Activated CD4-positive, alpha-beta memory T cell treated with anti-CD3 and anti-CD28 coated beads, Interleukin-2, amount 10 ng/mL, durations not matched to agents 7 days and 5 days (primary cell): Measurements from ENCODE around the gene FCN3. TPM values are rescaled to one million over a fixed set of nuclear protein-coding genes. Genes with fewer than 3 reads are reported as not detected.

ENCODE experiments used
- CTCF ChIA-PET: fragments of 350-600 bp; sonication (Branson Sonifier 250); formaldehyde crosslinking; loops from one replicate; lab custom pipeline; 2021; ENCODE audit warnings: antibody characterized with exemption, inconsistent platforms; lab: Charles Lee
- POLR2A ChIA-PET: fragments of 350-600 bp; sonication (Branson Sonifier 250); formaldehyde crosslinking; loops from one replicate; lab custom pipeline; 2021; ENCODE audit warnings: antibody characterized with exemption; lab: Charles Lee
- DNase-seq: peaks from one replicate; pipeline ENCODE4 v3.0.0-alpha.2; 2020
- H3K27ac Mint-ChIP-seq: one replicate; pipeline ENCODE4 v1.8.0; 2021; ENCODE audit warnings: mild to moderate bottlenecking, mixed read lengths
- H3K27me3 Mint-ChIP-seq: one replicate; pipeline ENCODE4 v1.8.0; 2021; ENCODE audit warnings: mixed read lengths
- H3K36me3 Mint-ChIP-seq: one replicate; pipeline ENCODE4 v1.8.0; 2021; ENCODE audit warnings: low read depth, mixed read lengths
- H3K4me1 Mint-ChIP-seq: one replicate; pipeline ENCODE4 v1.8.0; 2021; ENCODE audit warnings: mixed read lengths
- H3K4me3 Mint-ChIP-seq: one replicate; pipeline ENCODE4 v1.8.0; 2021; ENCODE audit warnings: mild to moderate bottlenecking, mixed read lengths
- H3K9me3 Mint-ChIP-seq: one replicate; pipeline ENCODE4 v1.8.0; 2021; ENCODE audit warnings: mixed read lengths
- total RNA-seq, 2 experiments: library from RNA; stranded (reverse); gene quantifications; one replicate each; pipeline ENCODE4 v1.2.3, GENCODE V29; 2021

The FCN3 gene
- total RNA-seq, 2 experiments from 2014 or later, result not detected

DNA sequence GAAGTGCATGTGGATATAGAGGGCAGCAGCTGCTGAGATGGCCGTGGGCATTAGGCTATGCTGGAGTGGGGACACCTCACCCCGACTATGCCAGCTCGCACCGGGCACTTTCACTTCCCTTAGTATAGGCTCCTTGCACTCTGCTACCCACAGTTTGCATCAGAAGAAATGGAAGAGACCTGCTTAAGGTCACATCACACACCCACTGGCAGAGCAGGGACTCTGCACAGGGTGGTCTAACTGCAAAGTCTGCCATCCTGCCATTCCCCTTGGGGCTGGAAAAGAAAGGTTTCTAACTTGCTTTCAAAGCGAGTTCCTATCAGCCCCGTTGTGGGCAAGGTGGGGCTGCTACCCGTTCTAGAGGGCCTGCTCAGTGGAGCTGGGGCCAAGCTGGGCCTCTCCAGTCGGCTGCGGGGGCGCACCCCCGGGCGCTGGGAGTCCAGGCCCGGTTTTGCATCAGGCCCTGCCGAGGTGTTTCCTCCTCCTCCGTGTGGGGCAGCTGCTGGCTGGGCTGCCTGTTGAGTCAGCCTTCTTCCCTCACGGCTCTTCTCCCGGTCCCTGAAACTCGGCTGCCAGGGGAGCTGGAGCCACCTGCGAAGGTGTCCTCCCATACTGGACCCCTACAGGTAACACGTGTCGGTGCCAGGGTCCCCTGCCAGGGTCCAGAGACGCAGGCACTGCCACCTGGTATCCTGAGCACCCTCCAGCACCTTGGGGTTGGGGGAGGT, 32.9 kb downstream of the FCN3 start, which contains the start of gene SYTL1:
Gene SYTL1, plus strand, starts transcription at position 498 of the 728 bp plus-strand sequence. CDS start 3,313 bp downstream, outside the sequence.
- POLR2A ChIA-PET, result interaction anchor here (0.9 to 5.6 kb wide), 11 partner anchors 10 to 384 kb away, joined by 3 to 93 read pairs (median 4); partner anchors contain the start of genes FAM76A, MAP3K6, TMEM222 and WASF2
- Mint-ChIP-seq H3K36me3 (peaks cover 28% of the 10 kb centered on the region), H3K27me3 (no peaks in the 10 kb centered on the region), H3K4me1 (peaks cover 46% of the 10 kb centered on the region), H3K27ac (peak within 1 kb of the TSS; percentile 95), H3K9me3 (no peaks in the 10 kb centered on the region), H3K4me3 (peak within 1 kb of the TSS; percentile 93)
- CTCF ChIA-PET, result interaction anchor here (0.9 to 5.4 kb wide), 8 partner anchors 9 to 53 kb away, joined by 3 to 45 read pairs (median 5); partner anchors contain the start of gene MAP3K6
- peak; percentile 79 for DNase-seq

GRCh38 chr1:27339213-27339612, 35.4 kb downstream of the FCN3 start:
- no peak for DNase-seq
- H3K4me1 Mint-ChIP-seq, result peaks cover 35% of the 10 kb centered on the region
- H3K27me3 Mint-ChIP-seq, result no peaks in the 10 kb centered on the region
- CTCF ChIA-PET, result interaction anchor here (0.5 kb wide), 1 partner anchor 15 kb away, joined by 3 read pairs; no protein-coding TSS in a partner anchor
- H3K9me3 Mint-ChIP-seq, result no peaks in the 10 kb centered on the region
- no peak overlapping the region for H3K4me3 Mint-ChIP-seq
- H3K36me3 Mint-ChIP-seq, result peaks cover 35% of the 10 kb centered on the region
- POLR2A ChIA-PET, result interaction anchor here (0.9 kb wide), 1 partner anchor 17 kb away, joined by 3 read pairs; no protein-coding TSS in a partner anchor
- H3K27ac Mint-ChIP-seq, result no peak overlapping the region

GRCh38 chr1:27338751-27339150, 35.9 kb downstream of the FCN3 start:
- Mint-ChIP-seq H3K4me1 (peaks cover 32% of the 10 kb centered on the region), H3K27ac (no peak overlapping the region), H3K9me3 (no peaks in the 10 kb centered on the region), H3K27me3 (no peaks in the 10 kb centered on the region), H3K36me3 (peaks cover 40% of the 10 kb centered on the region), H3K4me3 (no peak overlapping the region)
- DNase-seq, result no peak
- POLR2A ChIA-PET, result interaction anchor here (0.9 kb wide), 1 partner anchor 18 kb away, joined by 3 read pairs; no protein-coding TSS in a partner anchor
- CTCF ChIA-PET, result interaction anchor here (0.5 kb wide), 1 partner anchor 15 kb away, joined by 3 read pairs; no protein-coding TSS in a partner anchor

DNA sequence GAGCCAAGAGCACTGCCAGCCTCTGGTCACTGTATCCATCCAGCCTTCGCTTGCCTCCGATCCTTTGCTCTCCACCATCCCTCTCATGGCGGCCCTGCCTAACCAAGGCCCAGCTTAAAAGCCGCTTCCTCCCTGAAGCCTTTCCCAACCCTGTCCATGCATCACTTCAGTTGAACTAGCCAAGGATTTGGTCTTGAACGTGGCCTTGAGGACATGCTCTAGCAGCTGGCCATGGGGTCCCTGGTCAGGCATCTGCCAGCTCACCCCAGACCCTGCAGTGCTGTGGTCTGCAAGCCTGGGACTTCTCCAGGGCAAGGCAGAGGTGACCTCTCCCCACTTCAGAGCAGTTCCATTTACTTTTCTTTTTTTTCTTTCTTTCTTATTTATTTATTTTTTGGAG, 37.9 kb downstream of the FCN3 start:
- peaks cover 40% of the 10 kb centered on the region for H3K4me1 Mint-ChIP-seq
- no peak overlapping the region for H3K4me3 Mint-ChIP-seq
- CTCF ChIA-PET, result interaction anchor here (0.9 to 1.0 kb wide), 2 partner anchors 20 to 21 kb away, joined by 3 to 4 read pairs; no protein-coding TSS in a partner anchor
- peaks cover 47% of the 10 kb centered on the region for H3K36me3 Mint-ChIP-seq
- no peak overlapping the region for H3K27ac Mint-ChIP-seq
- H3K27me3 Mint-ChIP-seq, result no peaks in the 10 kb centered on the region
- no peaks in the 10 kb centered on the region for H3K9me3 Mint-ChIP-seq
- DNase-seq, result no peak
- POLR2A ChIA-PET, result interaction anchor here (0.6 to 1.2 kb wide), 2 partner anchors 51 to 434 kb away, joined by 3 read pairs; no protein-coding TSS in a partner anchor

GRCh38 chr1:27335506-27336422, 38.9 kb downstream of the FCN3 start:
- ChIA-PET CTCF (interaction anchor here (1.0 kb wide), 1 partner anchor 21 kb away, joined by 4 read pairs; no protein-coding TSS in a partner anchor), POLR2A (interaction anchor here (0.6 to 1.2 kb wide), 3 partner anchors 13 to 433 kb away, joined by 3 to 5 read pairs (median 3); no protein-coding TSS in a partner anchor)
- Mint-ChIP-seq H3K4me1 (peaks cover 40% of the 10 kb centered on the region), H3K4me3 (no peak overlapping the region), H3K27me3 (no peaks in the 10 kb centered on the region), H3K27ac (no peak overlapping the region), H3K36me3 (peaks cover 52% of the 10 kb centered on the region), H3K9me3 (no peaks in the 10 kb centered on the region)
- no peak for DNase-seq

DNA sequence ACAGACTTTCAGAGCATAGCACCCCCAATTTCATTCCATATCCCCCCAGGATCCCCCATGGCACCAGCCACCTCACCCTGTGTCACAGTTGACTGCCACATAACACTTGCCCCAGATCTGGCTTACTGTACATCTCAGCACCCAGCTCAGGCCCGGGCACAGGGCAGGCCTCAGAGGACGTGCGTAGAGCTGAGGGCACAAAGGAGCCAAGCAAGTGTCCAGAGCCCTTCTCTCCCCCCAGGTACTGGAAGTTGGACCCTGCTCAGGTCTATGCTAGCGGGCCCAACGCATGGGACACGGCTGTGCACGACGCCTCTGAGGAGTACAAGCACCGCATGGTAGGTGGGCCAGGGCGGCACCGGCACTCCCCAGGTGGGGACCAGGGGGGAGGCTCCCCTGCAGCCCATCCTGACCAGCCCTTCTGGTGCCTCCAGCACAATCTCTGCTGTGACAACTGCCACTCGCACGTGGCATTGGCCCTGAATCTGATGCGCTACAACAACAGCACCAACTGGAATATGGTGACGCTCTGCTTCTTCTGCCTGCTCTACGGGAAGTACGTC, 40.8 kb downstream of the FCN3 start:
- Mint-ChIP-seq H3K36me3 (peaks cover 61% of the 10 kb centered on the region), H3K27ac (no peak overlapping the region), H3K4me3 (no peak overlapping the region), H3K4me1 (peaks cover 29% of the 10 kb centered on the region), H3K27me3 (no peaks in the 10 kb centered on the region), H3K9me3 (no peaks in the 10 kb centered on the region)
- CTCF ChIA-PET, result interaction anchor here (0.6 to 3.0 kb wide), 15 partner anchors 10 to 420 kb away, joined by 3 to 45 read pairs (median 6); partner anchors contain the start of genes SYTL1 and WDTC1
- POLR2A ChIA-PET, result interaction anchor here (1.4 to 3.1 kb wide), 2 partner anchors 8 to 10 kb away, joined by 6 to 19 read pairs; partner anchors contain the start of gene SYTL1
- no peak for DNase-seq

- no peak overlapping the region for H3K4me3 Mint-ChIP-seq
- CTCF ChIA-PET, result interaction anchor here (0.6 to 3.0 kb wide), 31 partner anchors 9 to 768 kb away, joined by 3 to 45 read pairs (median 4); partner anchors contain the start of genes MAP3K6, SLC9A1, SYTL1 and WDTC1
- H3K27me3 Mint-ChIP-seq, result no peaks in the 10 kb centered on the region
- peaks cover 34% of the 10 kb centered on the region for H3K4me1 Mint-ChIP-seq
- POLR2A ChIA-PET, result interaction anchor here (1.1 to 3.1 kb wide), 6 partner anchors 9 to 29 kb away, joined by 3 to 19 read pairs (median 5); partner anchors contain the start of gene SYTL1
- peaks cover 66% of the 10 kb centered on the region for H3K36me3 Mint-ChIP-seq
- H3K9me3 Mint-ChIP-seq, result no peaks in the 10 kb centered on the region
- H3K27ac Mint-ChIP-seq, result peak overlapping the region; percentile 68
- peak; percentile 66 for DNase-seq
Measured at GRCh38 chr1:27332536-27333281, 41.9 kb downstream of the FCN3 start.

- H3K27ac Mint-ChIP-seq, result peak overlapping the region; percentile 68
- ChIA-PET POLR2A (interaction anchor here (1.4 to 3.1 kb wide), 4 partner anchors 9 to 25 kb away, joined by 3 to 19 read pairs (median 6); partner anchors contain the start of gene SYTL1), CTCF (interaction anchor here (0.8 to 3.0 kb wide), 25 partner anchors 9 to 767 kb away, joined by 3 to 45 read pairs (median 6); partner anchors contain the start of genes MAP3K6 and SYTL1)
- H3K36me3 Mint-ChIP-seq, result peaks cover 68% of the 10 kb centered on the region
- no peak for DNase-seq
- H3K9me3 Mint-ChIP-seq, result no peaks in the 10 kb centered on the region
- no peak overlapping the region for H3K4me3 Mint-ChIP-seq
- no peaks in the 10 kb centered on the region for H3K27me3 Mint-ChIP-seq
- peaks cover 36% of the 10 kb centered on the region for H3K4me1 Mint-ChIP-seq
Measured at GRCh38 chr1:27331922-27332321, 42.7 kb downstream of the FCN3 start.

DNA sequence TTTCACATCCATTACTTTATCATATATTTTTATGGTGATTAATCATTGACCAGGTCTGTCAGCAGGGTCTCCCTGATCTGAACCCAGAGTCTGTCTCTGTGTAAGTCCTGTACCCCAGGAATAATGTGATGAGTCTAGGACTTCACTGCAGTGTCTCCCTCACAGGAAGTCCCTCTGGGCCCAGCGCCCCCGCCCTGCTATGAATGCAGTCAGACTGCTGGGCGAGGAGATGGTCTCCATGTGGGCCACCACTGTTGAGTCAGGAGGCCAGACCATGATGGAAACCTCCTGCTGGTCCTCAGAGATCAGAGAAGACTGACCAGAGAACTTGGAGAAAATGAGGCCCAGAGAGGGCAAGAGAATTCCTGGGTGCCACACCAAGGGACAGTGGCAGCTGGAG, 43.2 kb downstream of the FCN3 start:
- peak overlapping the region; percentile 68 for H3K27ac Mint-ChIP-seq
- H3K4me3 Mint-ChIP-seq, result no peak overlapping the region
- CTCF ChIA-PET, result interaction anchor here (1.5 to 2.5 kb wide), 5 partner anchors 8 to 59 kb away, joined by 6 to 27 read pairs (median 21); no protein-coding TSS in a partner anchor
- peaks cover 41% of the 10 kb centered on the region for H3K4me1 Mint-ChIP-seq
- POLR2A ChIA-PET, result interaction anchor here (3.1 kb wide), 1 partner anchor 11 kb away, joined by 19 read pairs; the partner anchor contains the start of gene SYTL1
- peaks cover 63% of the 10 kb centered on the region for H3K36me3 Mint-ChIP-seq
- H3K9me3 Mint-ChIP-seq, result no peaks in the 10 kb centered on the region
- no peaks in the 10 kb centered on the region for H3K27me3 Mint-ChIP-seq
- no peak for DNase-seq

DNA sequence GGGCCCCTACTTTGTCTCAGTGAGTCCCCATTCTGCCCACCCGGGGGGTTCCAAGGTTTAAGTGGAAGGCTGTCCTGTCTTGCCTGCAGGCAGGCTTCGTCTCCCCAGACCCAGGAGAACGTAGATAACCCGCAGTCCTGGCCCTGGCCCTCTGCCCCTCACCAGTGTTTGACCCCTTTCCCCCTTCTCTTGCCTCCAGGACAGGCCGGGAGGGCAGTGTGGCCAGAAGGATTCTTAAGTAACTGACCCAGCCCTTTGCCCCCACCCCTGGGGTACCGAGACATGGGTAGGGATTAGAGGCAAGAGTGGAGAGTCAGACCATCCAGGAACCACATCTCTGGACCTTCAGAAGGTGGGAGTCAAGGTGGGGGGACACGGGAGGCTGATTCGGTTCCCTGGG, 43.8 kb downstream of the FCN3 start:
- Mint-ChIP-seq H3K9me3 (no peaks in the 10 kb centered on the region), H3K36me3 (peaks cover 60% of the 10 kb centered on the region), H3K27ac (no peak overlapping the region), H3K27me3 (no peaks in the 10 kb centered on the region), H3K4me3 (no peak overlapping the region), H3K4me1 (peaks cover 48% of the 10 kb centered on the region)
- CTCF ChIA-PET, result no interaction called here
- POLR2A ChIA-PET, result interaction anchor here (3.1 kb wide), 1 partner anchor 11 kb away, joined by 19 read pairs; the partner anchor contains the start of gene SYTL1
- DNase-seq, result no peak

DNA sequence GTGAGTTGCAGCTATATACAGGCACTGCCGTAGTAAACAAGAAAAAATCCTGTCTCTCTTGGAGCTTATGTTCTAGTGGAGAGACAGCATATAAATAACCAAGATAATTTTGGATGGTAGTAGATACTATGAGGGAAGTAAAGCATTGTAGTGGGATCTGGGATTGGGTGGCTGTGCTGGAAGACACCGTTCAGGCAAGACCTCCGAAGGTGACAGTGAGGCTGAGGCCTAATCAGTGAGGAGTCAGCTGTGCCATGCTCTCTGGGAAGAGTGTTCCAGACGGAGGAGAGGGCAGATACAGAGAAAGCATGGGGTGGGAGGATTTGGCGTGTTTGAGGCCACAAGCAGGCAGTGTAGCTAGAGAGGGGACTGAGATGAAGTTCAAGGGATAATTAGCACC, 46.7 kb downstream of the FCN3 start:
- Mint-ChIP-seq H3K4me1 (peaks cover 70% of the 10 kb centered on the region), H3K36me3 (peaks cover 53% of the 10 kb centered on the region), H3K4me3 (no peak overlapping the region), H3K27me3 (no peaks in the 10 kb centered on the region), H3K9me3 (no peaks in the 10 kb centered on the region), H3K27ac (no peak overlapping the region)
- POLR2A ChIA-PET, result no interaction called here
- no peak for DNase-seq
- CTCF ChIA-PET, result interaction anchor here (1.4 kb wide), 1 partner anchor 60 kb away, joined by 3 read pairs; no protein-coding TSS in a partner anchor
